IMR-90 (cell line): Measurements from ENCODE around the gene AP2B1. TPM values are rescaled to one million over a fixed set of nuclear protein-coding genes. Genes with fewer than 3 reads are reported as not detected.

Experiments used
- ATAC-seq: fragments of 200-7000 bp; cut with Tn5 transposase; 2 replicates; pipeline ENCODE4 v1.9.1; 2020; ENCODE audit warnings: low read depth, mild to moderate bottlenecking, moderate library complexity
- BruUV-seq: library from RNA; stranded (reverse); fragments of 400-500 nt; replicated peaks from 2 replicates; lab custom pipeline; 2021; lab: Mats Ljungman, UMichigan
- CTCF ChIA-PET: fragments of 300-600 bp; formaldehyde crosslinking; extraction: SDS; loops from one replicate; lab custom pipeline; 2021; ENCODE audit warnings: antibody characterized with exemption; lab: Yijun Ruan, JAX
- POLR2A ChIA-PET: fragments of 300-600 bp; sonication (Branson Sonifier 250); formaldehyde crosslinking; loops from one replicate; lab custom pipeline; 2022; ENCODE audit warnings: antibody characterized with exemption; ENCODE audit not compliant: unreplicated experiment; lab: Charles Lee
- DNase-seq: peaks from one replicate; pipeline ENCODE4 v3.0.0; 2013
- H2AFZ ChIP-seq: replicated peaks from 2 replicates; pipeline ENCODE3; 2013; ENCODE audit warnings: low read length, mild to moderate bottlenecking; ENCODE audit not compliant: poor library complexity
- H2AK5ac ChIP-seq: 2 replicates; pipeline ENCODE4 v1.6.1; 2013; ENCODE audit warnings: low read depth, low read length, inconsistent platforms
- H2AK9ac ChIP-seq: replicated peaks from 2 replicates; pipeline ENCODE3; 2013; ENCODE audit warnings: mild to moderate bottlenecking, low read depth, low read length, moderate library complexity; ENCODE audit not compliant: poor library complexity
- H2BK120ac ChIP-seq: 2 replicates; pipeline ENCODE4 v1.6.1; 2013; ENCODE audit warnings: low read depth, low read length, inconsistent platforms
- H2BK15ac ChIP-seq: 3 replicates; pipeline ENCODE4 v1.6.1; 2013; ENCODE audit warnings: low read depth, low read length, inconsistent platforms
- H2BK20ac ChIP-seq: 2 replicates; pipeline ENCODE4 v1.6.1; 2013; ENCODE audit warnings: low read depth, mild to moderate bottlenecking, inconsistent platforms, low read length, moderate library complexity
- H2BK5ac ChIP-seq: 2 replicates; pipeline ENCODE4 v1.6.1; 2013; ENCODE audit warnings: mild to moderate bottlenecking, low read depth, low read length, inconsistent platforms; ENCODE audit not compliant: poor library complexity, severe bottlenecking
- H3K14ac ChIP-seq: replicated peaks from 2 replicates; pipeline ENCODE4 v1.6.1; 2013; ENCODE audit warnings: low read depth, low read length, inconsistent platforms
- H3K18ac ChIP-seq: 2 replicates; pipeline ENCODE4 v1.6.1; 2013; ENCODE audit warnings: low read depth, low read length, control low read depth
- H3K23ac ChIP-seq: 2 replicates; pipeline ENCODE4 v1.6.1; 2013; ENCODE audit warnings: low read depth, low read length, inconsistent platforms
- H3K27ac ChIP-seq: 2 replicates; pipeline ENCODE4 v1.5.1; 2013; ENCODE audit warnings: mild to moderate bottlenecking, control low read depth, low read length; ENCODE audit not compliant: insufficient read depth
- H3K27me3 ChIP-seq: 2 replicates; pipeline ENCODE4 v1.6.1; 2013; ENCODE audit warnings: low read length; ENCODE audit not compliant: control insufficient read depth, insufficient read depth
- H3K36me3 ChIP-seq: 2 replicates; pipeline ENCODE4 v1.6.1; 2013; ENCODE audit warnings: low read length, mixed read lengths; ENCODE audit not compliant: control insufficient read depth, insufficient read depth
- H3K4ac ChIP-seq: 2 replicates; pipeline ENCODE4 v1.6.1; 2013; ENCODE audit warnings: low read depth, low read length, inconsistent platforms
- H3K4me1 ChIP-seq: 2 replicates; pipeline ENCODE4 v1.6.1; 2013; ENCODE audit warnings: low read length, mixed read lengths; ENCODE audit not compliant: control insufficient read depth, insufficient read depth
- H3K4me2 ChIP-seq: 2 replicates; pipeline ENCODE4 v1.6.1; 2013; ENCODE audit warnings: low read depth, mild to moderate bottlenecking, control low read depth, low read length, moderate library complexity
- H3K4me3 ChIP-seq: 2 replicates; pipeline ENCODE4 v1.5.1; 2013; ENCODE audit warnings: low read depth, mild to moderate bottlenecking, control low read depth, low read length, moderate library complexity; ENCODE audit not compliant: insufficient read depth
- H3K56ac ChIP-seq: 2 replicates; pipeline ENCODE4 v1.6.1; 2013; ENCODE audit warnings: low read length, inconsistent platforms; ENCODE audit not compliant: insufficient read depth; ENCODE audit errors: extremely low read depth
- H3K79me1 ChIP-seq, 2 experiments: 2 replicates each; pipeline ENCODE4 v1.6.1; 2013; ENCODE audit warnings: low read length in 2 of 2, inconsistent platforms in 1 of 2, low read depth in 1 of 2
- H3K9ac ChIP-seq: 2 replicates; pipeline ENCODE4 v1.6.1; 2013; ENCODE audit warnings: low read depth, low read length, control low read depth
- H3K9me1 ChIP-seq: 2 replicates; pipeline ENCODE4 v1.6.1; 2013; ENCODE audit warnings: low read length, inconsistent platforms; ENCODE audit not compliant: insufficient read depth
- H3K9me3 ChIP-seq: 2 replicates; pipeline ENCODE4 v1.6.1; 2013; ENCODE audit warnings: low read length; ENCODE audit not compliant: control insufficient read depth, insufficient read depth
- H4K20me1 ChIP-seq: 2 replicates; pipeline ENCODE4 v1.6.1; 2013; ENCODE audit warnings: low read length, inconsistent platforms; ENCODE audit not compliant: insufficient read depth
- H4K5ac ChIP-seq: 2 replicates; pipeline ENCODE4 v1.6.1; 2013; ENCODE audit warnings: mild to moderate bottlenecking, low read depth, low read length, control low read depth
- H4K8ac ChIP-seq, 2 experiments: 2 replicates each; pipeline ENCODE4 v1.6.1; 2013; ENCODE audit warnings: low read depth in 2 of 2, low read length in 2 of 2, control low read depth in 1 of 2, inconsistent platforms in 1 of 2
- H4K91ac ChIP-seq: 2 replicates; pipeline ENCODE4 v1.6.1; 2013; ENCODE audit warnings: low read depth, low read length, inconsistent platforms; ENCODE audit not compliant: insufficient read depth
- BHLHE40 ChIP-seq: fragments of 150-350 bp; IDR thresholded peaks from 2 replicates; pipeline ENCODE4 v1.6.1; 2016; ENCODE audit warnings: mild to moderate bottlenecking, low read depth, low read length
- CEBPB ChIP-seq: IDR thresholded peaks from 2 replicates; pipeline ENCODE4 v1.6.1; 2012; ENCODE audit warnings: low read depth, low read length, improper control_type of control experiment
- NFE2L2 ChIP-seq: fragments of 150-350 bp; IDR thresholded peaks from 2 replicates; pipeline ENCODE4 v1.6.1; 2016; ENCODE audit warnings: low read depth, mild to moderate bottlenecking, low read length
- RAD21 ChIP-seq: IDR thresholded peaks from 2 replicates; pipeline ENCODE4 v1.6.1; 2012; ENCODE audit warnings: low read length, improper control_type of control experiment
- SMC3 ChIP-seq: fragments of 150-350 bp; IDR thresholded peaks from 2 replicates; pipeline ENCODE4 v1.6.1; 2016; ENCODE audit warnings: low read depth, mild to moderate bottlenecking, antibody characterized with exemption, low read length, moderate library complexity
- WGBS, 2 experiments: methylation state at CpG; one replicate each; pipeline versions ENCODE4 v1.1.5 to v1.1.7; 2013; ENCODE audit warnings: missing lambda C conversion rate in 2 of 2; ENCODE audit not compliant: insufficient read length in 1 of 2; ENCODE audit errors: extremely low coverage in 2 of 2; 5-methylcytosine and 5-hydroxymethylcytosine counted together
- dilution Hi-C: fragments of 300-500 bp; cut with HindIII; formaldehyde crosslinking; loops from one replicate; pipeline ENCODE4 v1.14.3; 2018; ENCODE audit warnings: low sequenced_read_pairs; ENCODE audit not compliant: unreplicated experiment
- in situ Hi-C: fragments of 300-500 bp; cut with MboI; formaldehyde crosslinking; loops from 3 replicates; pipeline ENCODE4 v1.14.3; 2019; ENCODE audit warnings: low sequenced_read_pairs, inconsistent platforms, mixed read lengths
- intact Hi-C: fragments of 100-400 bp; cut with micrococcal nuclease; formaldehyde crosslinking; loops from 2 replicates; pipeline ENCODE4 v1.10.0; 2022
- polyA plus RNA-seq, 3 experiments: library from polyadenylated mRNA; depleted of rRNA; stranded (reverse); fragments of >200 nt; gene quantifications; 2 replicates each; pipeline ENCODE4 v1.2.3, GENCODE V29; 2012; ENCODE audit warnings: low replicate concordance in 1 of 3
- total RNA-seq: library from RNA; depleted of rRNA; stranded (reverse); fragments of >200 nt; gene quantifications from 2 replicates; pipeline ENCODE4 v1.2.3, GENCODE V29; 2012

AP2B1 gene
- total and polyA plus RNA-seq, 2 of the 4 experiments (the other 2 are of a cell fraction): 102 to 125 TPM

GRCh38 chr17:35729405-35729833, 142.3 kb downstream of the AP2B1 start:
- no peak overlapping the region for H3K4me3 ChIP-seq
- H2AK9ac ChIP-seq: no peak overlapping the region
- H4K91ac ChIP-seq: no peak overlapping the region
- H3K56ac ChIP-seq: no peak overlapping the region
- DNase-seq: no peak
- BruUV-seq: no TSS peak
- dilution Hi-C loops (no loop called here), in situ Hi-C loops (loop anchor here (25.0 kb wide), 1 partner anchor 367 kb away; the partner anchor contains the start of gene SLFN11), intact Hi-C loops (no loop called here)
- TF ChIP-seq SMC3 (no peak), CEBPB (0 out of 2 replicates have a peak, but pooled peaks have one; percentile 9), NFE2L2 (no peak), BHLHE40 (no peak), RAD21 (no peak)
- no peak overlapping the region for H3K4ac ChIP-seq
- ATAC-seq: no peak
- no peak overlapping the region for H3K27ac ChIP-seq
- no peak overlapping the region for H2BK20ac ChIP-seq
- no peak overlapping the region for H3K4me2 ChIP-seq
- H2AK5ac ChIP-seq: no peak overlapping the region
- H3K9me1 ChIP-seq: peaks cover 18% of the 10 kb centered on the region
- H4K5ac ChIP-seq: no peak overlapping the region
- WGBS, 2 experiments: 71% methylated on average over 2 of the region's 4 CpGs; no CpG with 5 or more reads in 1 of the 2 experiments
- H3K9me3 ChIP-seq: no peaks in the 10 kb centered on the region
- no peak overlapping the region for H4K8ac ChIP-seq
- H3K4me1 ChIP-seq: peaks cover 18% of the 10 kb centered on the region
- H3K18ac ChIP-seq: no peak overlapping the region
- no peaks in the 10 kb centered on the region for H3K27me3 ChIP-seq
- peaks cover 14% of the 10 kb centered on the region; the same call in 1 of the 2 replicates for H4K20me1 ChIP-seq
- H2BK5ac ChIP-seq: no peak overlapping the region
- CTCF ChIA-PET: no interaction called here
- no peak overlapping the region for H2BK15ac ChIP-seq
- POLR2A ChIA-PET: no interaction called here
- H2BK120ac ChIP-seq: no peak overlapping the region
- H3K79me1 ChIP-seq: peaks cover 0 to 21% of the 10 kb centered on the region in 2 experiments; a peak in 2 of 4 replicates
- H3K9ac ChIP-seq: no peak overlapping the region
- no peak overlapping the region for H2AFZ ChIP-seq
- no peak overlapping the region for H3K14ac ChIP-seq
- H3K36me3 ChIP-seq: peaks cover 8% of the 10 kb centered on the region
- H3K23ac ChIP-seq: no peak overlapping the region
